IMR-90 (cell line): Measurements from ENCODE around the gene KRT77. TPM values are rescaled to one million over a fixed set of nuclear protein-coding genes. Genes with fewer than 3 reads are reported as not detected.

Experiments used
- ATAC-seq: fragments of 200-7000 bp; cut with Tn5 transposase; 2 replicates; pipeline ENCODE4 v1.9.1; 2020; ENCODE audit warnings: low read depth, mild to moderate bottlenecking, moderate library complexity
- BruUV-seq: library from RNA; stranded (reverse); fragments of 400-500 nt; replicated peaks from 2 replicates; lab custom pipeline; 2021; lab: Mats Ljungman, UMichigan
- CTCF ChIA-PET: fragments of 300-600 bp; formaldehyde crosslinking; extraction: SDS; loops from one replicate; lab custom pipeline; 2021; ENCODE audit warnings: antibody characterized with exemption; lab: Yijun Ruan, JAX
- POLR2A ChIA-PET: fragments of 300-600 bp; sonication (Branson Sonifier 250); formaldehyde crosslinking; loops from one replicate; lab custom pipeline; 2022; ENCODE audit warnings: antibody characterized with exemption; ENCODE audit not compliant: unreplicated experiment; lab: Charles Lee
- DNase-seq: peaks from one replicate; pipeline ENCODE4 v3.0.0; 2013
- H2AFZ ChIP-seq: replicated peaks from 2 replicates; pipeline ENCODE3; 2013; ENCODE audit warnings: low read length, mild to moderate bottlenecking; ENCODE audit not compliant: poor library complexity
- H2AK5ac ChIP-seq: 2 replicates; pipeline ENCODE4 v1.6.1; 2013; ENCODE audit warnings: low read depth, low read length, inconsistent platforms
- H2AK9ac ChIP-seq: replicated peaks from 2 replicates; pipeline ENCODE3; 2013; ENCODE audit warnings: mild to moderate bottlenecking, low read depth, low read length, moderate library complexity; ENCODE audit not compliant: poor library complexity
- H2BK120ac ChIP-seq: 2 replicates; pipeline ENCODE4 v1.6.1; 2013; ENCODE audit warnings: low read depth, low read length, inconsistent platforms
- H2BK15ac ChIP-seq: 3 replicates; pipeline ENCODE4 v1.6.1; 2013; ENCODE audit warnings: low read depth, low read length, inconsistent platforms
- H2BK20ac ChIP-seq: 2 replicates; pipeline ENCODE4 v1.6.1; 2013; ENCODE audit warnings: low read depth, mild to moderate bottlenecking, inconsistent platforms, low read length, moderate library complexity
- H2BK5ac ChIP-seq: 2 replicates; pipeline ENCODE4 v1.6.1; 2013; ENCODE audit warnings: mild to moderate bottlenecking, low read depth, low read length, inconsistent platforms; ENCODE audit not compliant: poor library complexity, severe bottlenecking
- H3K14ac ChIP-seq: replicated peaks from 2 replicates; pipeline ENCODE4 v1.6.1; 2013; ENCODE audit warnings: low read depth, low read length, inconsistent platforms
- H3K18ac ChIP-seq: 2 replicates; pipeline ENCODE4 v1.6.1; 2013; ENCODE audit warnings: low read depth, low read length, control low read depth
- H3K23ac ChIP-seq: 2 replicates; pipeline ENCODE4 v1.6.1; 2013; ENCODE audit warnings: low read depth, low read length, inconsistent platforms
- H3K27ac ChIP-seq: 2 replicates; pipeline ENCODE4 v1.5.1; 2013; ENCODE audit warnings: mild to moderate bottlenecking, control low read depth, low read length; ENCODE audit not compliant: insufficient read depth
- H3K27me3 ChIP-seq: 2 replicates; pipeline ENCODE4 v1.6.1; 2013; ENCODE audit warnings: low read length; ENCODE audit not compliant: control insufficient read depth, insufficient read depth
- H3K36me3 ChIP-seq: 2 replicates; pipeline ENCODE4 v1.6.1; 2013; ENCODE audit warnings: low read length, mixed read lengths; ENCODE audit not compliant: control insufficient read depth, insufficient read depth
- H3K4ac ChIP-seq: 2 replicates; pipeline ENCODE4 v1.6.1; 2013; ENCODE audit warnings: low read depth, low read length, inconsistent platforms
- H3K4me1 ChIP-seq: 2 replicates; pipeline ENCODE4 v1.6.1; 2013; ENCODE audit warnings: low read length, mixed read lengths; ENCODE audit not compliant: control insufficient read depth, insufficient read depth
- H3K4me2 ChIP-seq: 2 replicates; pipeline ENCODE4 v1.6.1; 2013; ENCODE audit warnings: low read depth, mild to moderate bottlenecking, control low read depth, low read length, moderate library complexity
- H3K4me3 ChIP-seq: 2 replicates; pipeline ENCODE4 v1.5.1; 2013; ENCODE audit warnings: low read depth, mild to moderate bottlenecking, control low read depth, low read length, moderate library complexity; ENCODE audit not compliant: insufficient read depth
- H3K56ac ChIP-seq: 2 replicates; pipeline ENCODE4 v1.6.1; 2013; ENCODE audit warnings: low read length, inconsistent platforms; ENCODE audit not compliant: insufficient read depth; ENCODE audit errors: extremely low read depth
- H3K79me1 ChIP-seq, 2 experiments: 2 replicates each; pipeline ENCODE4 v1.6.1; 2013; ENCODE audit warnings: low read length in 2 of 2, inconsistent platforms in 1 of 2, low read depth in 1 of 2
- H3K9ac ChIP-seq: 2 replicates; pipeline ENCODE4 v1.6.1; 2013; ENCODE audit warnings: low read depth, low read length, control low read depth
- H3K9me1 ChIP-seq: 2 replicates; pipeline ENCODE4 v1.6.1; 2013; ENCODE audit warnings: low read length, inconsistent platforms; ENCODE audit not compliant: insufficient read depth
- H3K9me3 ChIP-seq: 2 replicates; pipeline ENCODE4 v1.6.1; 2013; ENCODE audit warnings: low read length; ENCODE audit not compliant: control insufficient read depth, insufficient read depth
- H4K20me1 ChIP-seq: 2 replicates; pipeline ENCODE4 v1.6.1; 2013; ENCODE audit warnings: low read length, inconsistent platforms; ENCODE audit not compliant: insufficient read depth
- H4K5ac ChIP-seq: 2 replicates; pipeline ENCODE4 v1.6.1; 2013; ENCODE audit warnings: mild to moderate bottlenecking, low read depth, low read length, control low read depth
- H4K8ac ChIP-seq, 2 experiments: 2 replicates each; pipeline ENCODE4 v1.6.1; 2013; ENCODE audit warnings: low read depth in 2 of 2, low read length in 2 of 2, control low read depth in 1 of 2, inconsistent platforms in 1 of 2
- H4K91ac ChIP-seq: 2 replicates; pipeline ENCODE4 v1.6.1; 2013; ENCODE audit warnings: low read depth, low read length, inconsistent platforms; ENCODE audit not compliant: insufficient read depth
- CEBPB ChIP-seq: IDR thresholded peaks from 2 replicates; pipeline ENCODE4 v1.6.1; 2012; ENCODE audit warnings: low read depth, low read length, improper control_type of control experiment
- CHD1 ChIP-seq: IDR thresholded peaks from 2 replicates; pipeline ENCODE4 v1.6.1; 2012; ENCODE audit warnings: low read depth, low read length, improper control_type of control experiment
- FOS ChIP-seq: fragments of 150-350 bp; IDR thresholded peaks from 2 replicates; pipeline ENCODE4 v1.6.1; 2016; ENCODE audit warnings: low read depth, low read length
- MAFK ChIP-seq: IDR thresholded peaks from 2 replicates; pipeline ENCODE4 v1.6.1; 2012; ENCODE audit warnings: low read depth, low read length, improper control_type of control experiment
- MAZ ChIP-seq: IDR thresholded peaks from 2 replicates; pipeline ENCODE4 v1.6.1; 2012; ENCODE audit warnings: low read depth, mild to moderate bottlenecking, low read length, improper control_type of control experiment, moderate library complexity, borderline replicate concordance
- POLR2A ChIP-seq: IDR thresholded peaks from 2 replicates; pipeline ENCODE4 v1.6.1; 2012; ENCODE audit warnings: mild to moderate bottlenecking, low read depth, low read length
- RCOR1 ChIP-seq: IDR thresholded peaks from 2 replicates; pipeline ENCODE4 v1.6.1; 2012; ENCODE audit warnings: mild to moderate bottlenecking, low read length, improper control_type of control experiment; ENCODE audit not compliant: insufficient replicate concordance
- WGBS, 2 experiments: methylation state at CpG; one replicate each; pipeline versions ENCODE4 v1.1.5 to v1.1.7; 2013; ENCODE audit warnings: missing lambda C conversion rate in 2 of 2; ENCODE audit not compliant: insufficient read length in 1 of 2; ENCODE audit errors: extremely low coverage in 2 of 2; 5-methylcytosine and 5-hydroxymethylcytosine counted together
- dilution Hi-C: fragments of 300-500 bp; cut with HindIII; formaldehyde crosslinking; loops from one replicate; pipeline ENCODE4 v1.14.3; 2018; ENCODE audit warnings: low sequenced_read_pairs; ENCODE audit not compliant: unreplicated experiment
- in situ Hi-C: fragments of 300-500 bp; cut with MboI; formaldehyde crosslinking; loops from 3 replicates; pipeline ENCODE4 v1.14.3; 2019; ENCODE audit warnings: low sequenced_read_pairs, inconsistent platforms, mixed read lengths
- intact Hi-C: fragments of 100-400 bp; cut with micrococcal nuclease; formaldehyde crosslinking; loops from 2 replicates; pipeline ENCODE4 v1.10.0; 2022
- polyA plus RNA-seq, 3 experiments: library from polyadenylated mRNA; depleted of rRNA; stranded (reverse); fragments of >200 nt; gene quantifications; 2 replicates each; pipeline ENCODE4 v1.2.3, GENCODE V29; 2012; ENCODE audit warnings: low replicate concordance in 1 of 3
- total RNA-seq: library from RNA; depleted of rRNA; stranded (reverse); fragments of >200 nt; gene quantifications from 2 replicates; pipeline ENCODE4 v1.2.3, GENCODE V29; 2012
- TF ChIP-seq, protein P1 (sequence below): fragments of 150-350 bp; IDR thresholded peaks from 2 replicates; pipeline ENCODE4 v1.6.1; 2016; ENCODE audit warnings: low read depth, mild to moderate bottlenecking, low read length, moderate library complexity, borderline replicate concordance
- TF ChIP-seq, protein P2 (sequence below): fragments of 150-350 bp; IDR thresholded peaks from 2 replicates; pipeline ENCODE4 v1.6.1; 2017; ENCODE audit warnings: mild to moderate bottlenecking, antibody characterized with exemption, low read length, low read depth

KRT77 gene
- total and polyA plus RNA-seq, 2 of the 4 experiments (the other 2 are of a cell fraction): not detected

DNA sequence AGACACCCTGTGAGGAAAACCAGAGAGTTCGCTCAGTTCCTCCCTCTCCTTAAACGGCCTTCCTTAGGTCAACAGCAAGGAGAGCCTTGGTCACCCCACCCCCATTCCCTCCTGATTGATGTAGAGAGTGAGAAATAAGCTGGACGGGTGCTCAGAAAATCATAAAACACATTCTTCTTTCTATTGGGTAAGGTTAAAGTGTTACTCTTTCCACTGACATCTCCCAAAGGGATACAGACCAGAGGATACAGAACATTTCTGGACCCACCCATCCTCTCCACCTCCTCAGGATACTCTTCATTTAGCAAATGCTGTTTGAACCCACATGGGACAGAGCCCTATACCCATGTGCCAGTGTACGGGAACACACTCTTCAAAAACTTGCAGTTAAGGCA, 11.6 kb upstream of the KRT77 start:
- Histone ChIP-seq H3K56ac (no peak overlapping the region), H2AK5ac (no peak overlapping the region), H2AK9ac (no peak overlapping the region), H3K9me3 (peaks cover 4% of the 10 kb centered on the region; the same call in 1 of the 2 replicates), H2BK5ac (no peak overlapping the region), H3K79me1 (no peaks in the 10 kb centered on the region), H4K8ac (no peak overlapping the region), H2BK20ac (no peak overlapping the region), H4K91ac (no peak overlapping the region), H4K5ac (no peak overlapping the region), H3K36me3 (no peaks in the 10 kb centered on the region), H3K4ac (no peak overlapping the region), H3K27ac (no peak overlapping the region), H3K9ac (no peak overlapping the region), H3K9me1 (no peaks in the 10 kb centered on the region), H3K23ac (no peak overlapping the region), H3K27me3 (peaks cover 51% of the 10 kb centered on the region), H3K4me1 (no peaks in the 10 kb centered on the region), H2AFZ (no peak overlapping the region), H3K14ac (no peak overlapping the region), H2BK15ac (no peak overlapping the region), H3K4me2 (no peak overlapping the region), H3K18ac (no peak overlapping the region), H4K20me1 (no peaks in the 10 kb centered on the region), H2BK120ac (no peak overlapping the region), H3K4me3 (no peak overlapping the region)
- intact Hi-C loops: no loop called here
- CTCF ChIA-PET: no interaction called here
- no CpG with 5 or more reads among the region's 4 CpGs for WGBS, 2 experiments
- DNase-seq (no peak), ATAC-seq (no peak)
- in situ Hi-C loops: loop anchor here (5.0 kb wide), 1 partner anchor 48 kb away; no protein-coding TSS in a partner anchor
- BruUV-seq: no TSS peak
- dilution Hi-C loops: no loop called here
- POLR2A ChIA-PET: no interaction called here
- TF ChIP-seq, protein P1, sequence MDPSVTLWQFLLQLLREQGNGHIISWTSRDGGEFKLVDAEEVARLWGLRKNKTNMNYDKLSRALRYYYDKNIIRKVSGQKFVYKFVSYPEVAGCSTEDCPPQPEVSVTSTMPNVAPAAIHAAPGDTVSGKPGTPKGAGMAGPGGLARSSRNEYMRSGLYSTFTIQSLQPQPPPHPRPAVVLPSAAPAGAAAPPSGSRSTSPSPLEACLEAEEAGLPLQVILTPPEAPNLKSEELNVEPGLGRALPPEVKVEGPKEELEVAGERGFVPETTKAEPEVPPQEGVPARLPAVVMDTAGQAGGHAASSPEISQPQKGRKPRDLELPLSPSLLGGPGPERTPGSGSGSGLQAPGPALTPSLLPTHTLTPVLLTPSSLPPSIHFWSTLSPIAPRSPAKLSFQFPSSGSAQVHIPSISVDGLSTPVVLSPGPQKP: no peak
- no peak for TF ChIP-seq MAFK
- TF ChIP-seq FOS: no peak
- TF ChIP-seq, protein P2, sequence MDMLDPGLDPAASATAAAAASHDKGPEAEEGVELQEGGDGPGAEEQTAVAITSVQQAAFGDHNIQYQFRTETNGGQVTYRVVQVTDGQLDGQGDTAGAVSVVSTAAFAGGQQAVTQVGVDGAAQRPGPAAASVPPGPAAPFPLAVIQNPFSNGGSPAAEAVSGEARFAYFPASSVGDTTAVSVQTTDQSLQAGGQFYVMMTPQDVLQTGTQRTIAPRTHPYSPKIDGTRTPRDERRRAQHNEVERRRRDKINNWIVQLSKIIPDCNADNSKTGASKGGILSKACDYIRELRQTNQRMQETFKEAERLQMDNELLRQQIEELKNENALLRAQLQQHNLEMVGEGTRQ: no peak
- no peak for TF ChIP-seq POLR2A
- TF ChIP-seq CHD1: no peak
- TF ChIP-seq CEBPB: no peak
- no peak for TF ChIP-seq RCOR1
- no peak for TF ChIP-seq MAZ
